ENCODE measurements around the gene FOXN3.
A peak's percentile ranks its signal among the peaks of the same experiment; 100 is the strongest.

FOXN3 gene

GRCh38 chr14:89430391-89431236, 13.6 kb upstream of the FOXN3 start:
- DNase-seq (ENCODE audit: low spot score) = peak; percentile 18

DNA sequence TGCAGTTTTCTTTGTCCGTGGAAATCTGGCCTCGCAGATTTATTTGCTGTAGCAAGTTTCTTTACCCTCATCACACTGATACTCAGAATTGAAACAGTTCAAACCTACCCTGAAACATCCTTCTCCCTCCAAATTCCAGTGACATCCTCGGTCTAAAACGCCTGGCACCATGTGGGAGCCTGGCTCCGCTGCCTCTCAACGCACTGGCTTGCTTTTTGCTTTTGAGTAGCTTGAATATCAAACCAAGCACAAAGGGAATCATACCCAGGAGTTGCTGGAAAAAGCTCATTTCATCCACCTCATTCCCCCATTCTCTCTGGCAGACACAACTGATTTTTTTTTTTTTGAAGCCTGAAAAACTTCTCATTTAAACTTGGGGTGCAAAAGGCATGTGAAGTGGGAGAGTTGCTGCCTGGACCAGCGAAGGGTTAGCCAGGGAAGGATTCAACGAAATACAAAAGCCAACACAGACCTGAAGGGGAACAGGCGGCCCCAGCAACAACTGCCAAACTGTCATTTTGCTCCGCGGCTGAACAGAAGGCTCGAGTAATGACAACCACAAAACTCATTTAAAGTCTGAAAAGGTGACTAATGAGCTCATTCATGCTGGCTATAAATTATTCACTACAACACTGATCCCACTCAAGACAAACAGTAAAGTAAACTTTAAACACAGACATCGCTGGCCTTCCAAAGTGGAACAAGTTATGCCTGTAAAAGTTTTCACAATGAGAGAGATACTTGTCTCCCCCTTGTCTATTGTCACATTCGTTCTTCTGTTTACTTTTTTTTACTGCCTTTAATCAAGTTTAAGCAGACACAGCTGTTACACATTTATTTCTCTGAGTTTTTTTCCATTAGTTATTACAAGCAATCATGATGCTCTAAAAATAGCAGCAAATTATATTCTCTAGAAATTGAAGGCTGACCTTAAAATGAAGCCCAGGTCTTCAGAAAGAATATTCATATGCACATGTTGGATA, 12.5 kb upstream of the FOXN3 start:
- DNase-seq (ENCODE audit: low spot score) = peak; percentile 17

DNA sequence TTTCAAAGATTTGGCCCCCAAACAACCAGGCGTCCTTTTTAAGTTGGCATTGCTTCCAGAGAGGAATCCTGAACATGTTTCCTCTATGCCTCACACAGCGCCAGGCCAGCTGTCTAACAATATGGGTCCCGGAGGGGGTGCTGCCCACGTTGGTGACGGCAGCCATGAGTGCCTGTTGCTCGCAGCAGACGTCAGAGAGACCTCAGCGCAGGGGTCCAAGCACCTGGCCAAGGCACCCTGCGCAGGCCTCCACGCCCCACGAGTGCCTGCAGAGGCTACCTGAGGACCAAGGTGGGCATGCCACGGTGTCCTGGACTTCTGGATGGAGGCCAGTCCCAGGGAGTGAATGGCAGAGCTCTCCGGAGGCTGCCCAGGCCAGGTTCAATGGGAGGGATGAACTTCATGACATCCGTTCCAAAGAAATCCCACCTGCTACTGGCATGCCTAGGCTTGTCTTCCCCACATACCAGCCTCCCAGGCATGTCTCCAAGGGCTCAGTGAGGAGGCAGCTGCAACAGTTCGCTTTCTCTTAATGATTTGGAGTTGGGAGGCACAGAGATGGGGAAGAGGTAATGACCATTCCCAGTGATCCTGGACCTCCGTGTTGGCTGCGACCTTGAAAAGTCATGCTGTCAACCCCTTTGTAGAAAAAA, 11.6 kb upstream of the FOXN3 start:
- no peak for DNase-seq (ENCODE audit: low spot score)

DNA sequence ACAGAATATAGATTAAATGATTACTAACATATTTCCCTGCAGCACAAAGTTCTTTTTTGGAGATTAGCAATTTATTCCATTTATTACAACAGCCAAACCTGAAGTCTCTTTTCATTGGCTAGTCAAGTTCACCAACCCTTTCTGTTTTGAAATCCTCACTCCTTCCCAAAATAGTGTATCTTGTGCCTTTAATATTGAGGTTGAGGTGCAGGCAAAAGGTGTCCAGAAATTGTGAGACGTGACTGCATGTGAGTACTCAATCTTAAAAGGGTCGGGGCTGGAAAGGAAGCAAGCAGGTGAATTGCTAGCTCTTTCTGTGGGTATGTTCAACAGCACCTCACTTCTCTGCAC, 11.1 kb upstream of the FOXN3 start:
- DNase-seq (ENCODE audit: low spot score) = no peak

GRCh38 chr14:89427426-89428172, 10.6 kb upstream of the FOXN3 start:
- DNase-seq (ENCODE audit: low spot score) = no peak

- DNase-seq (ENCODE audit: low spot score) = no peak
Observed at GRCh38 chr14:89425931-89426330, 8.9 kb upstream of the FOXN3 start.

- no peak for DNase-seq (ENCODE audit: low spot score)
Observed at GRCh38 chr14:89424241-89424640, 7.2 kb upstream of the FOXN3 start.

- no peak for DNase-seq (ENCODE audit: low spot score)
Observed at GRCh38 chr14:89422952-89423345, 5.9 kb upstream of the FOXN3 start.

DNA sequence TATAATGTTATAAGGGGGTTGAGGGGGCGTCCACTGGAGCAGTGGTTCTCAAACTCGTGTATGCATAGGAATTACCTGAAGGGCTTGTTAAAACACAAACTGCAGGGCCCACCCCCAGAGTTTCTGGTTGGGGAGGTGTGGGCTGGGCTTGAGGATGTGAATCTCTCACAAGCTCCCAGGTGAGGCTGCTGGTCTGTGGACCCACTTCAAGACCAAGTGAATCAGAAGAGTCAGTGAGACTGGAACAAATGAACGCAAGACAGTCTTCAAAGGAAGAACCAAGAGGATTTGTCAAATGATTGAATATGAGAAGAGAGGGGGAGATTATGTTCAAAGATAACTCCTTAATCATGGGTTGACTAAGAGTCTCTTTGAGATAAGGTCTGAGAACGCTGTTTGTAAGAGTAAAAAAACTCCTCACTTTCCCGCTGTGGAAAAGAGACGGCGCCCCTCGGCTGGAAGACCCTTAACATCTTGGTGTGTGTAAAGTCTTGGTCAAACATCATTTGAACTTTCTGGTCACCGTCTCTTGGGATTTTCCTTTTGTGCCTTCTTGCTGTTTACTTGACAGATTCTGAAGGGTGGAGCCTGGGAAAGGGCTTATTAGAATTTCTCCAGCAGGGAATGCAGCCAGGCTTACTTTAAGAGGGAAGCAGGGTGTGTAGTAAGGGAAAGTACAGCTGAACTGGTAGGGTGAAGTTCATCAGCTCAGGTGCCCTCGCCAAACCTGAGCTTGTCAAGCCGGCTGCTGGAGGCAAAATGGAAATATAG, 5.3 kb upstream of the FOXN3 start:
- no peak for DNase-seq (ENCODE audit: low spot score)

DNA sequence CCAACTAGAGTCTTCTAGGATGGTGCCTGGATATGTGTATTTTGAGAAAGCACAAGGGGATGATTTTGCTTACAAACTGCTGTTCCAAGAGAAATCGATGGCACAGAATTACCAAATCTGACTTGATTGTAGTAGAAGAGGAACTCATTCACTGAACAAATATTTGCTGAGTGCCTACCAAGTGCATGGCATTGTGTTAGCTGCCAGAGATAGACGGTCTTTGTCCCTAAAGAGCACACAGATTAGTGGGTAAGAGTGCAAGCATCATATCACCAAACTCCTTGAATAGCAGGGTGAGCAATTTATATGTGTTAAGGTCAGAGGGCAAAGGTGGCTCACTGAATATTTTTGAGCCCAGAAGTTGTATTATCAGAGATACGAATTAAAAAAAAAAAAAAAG, 3.5 kb upstream of the FOXN3 start:
- DNase-seq (ENCODE audit: low spot score) = no peak

GRCh38 chr14:89419973-89420482, 3.0 kb upstream of the FOXN3 start:
- no peak for DNase-seq (ENCODE audit: low spot score)

DNA sequence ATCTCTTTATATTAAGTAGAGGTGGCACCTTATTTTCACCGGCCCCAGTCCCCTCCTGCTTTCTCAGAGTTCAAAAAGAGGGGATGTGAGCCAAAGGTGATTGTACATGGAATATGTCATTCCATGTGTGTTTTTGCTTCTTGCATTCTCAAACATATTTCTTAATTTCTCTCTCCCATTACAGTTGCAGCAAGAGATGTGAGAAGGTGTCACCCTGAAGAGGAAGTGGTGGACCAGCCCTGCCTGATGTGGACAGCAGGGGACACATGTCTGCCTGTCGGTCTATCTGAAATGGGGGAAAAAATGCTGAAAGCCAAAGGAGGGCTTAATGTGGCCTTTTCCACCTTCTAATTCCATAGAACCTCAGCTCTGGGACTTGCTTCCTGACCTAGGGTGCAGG, 1.9 kb upstream of the FOXN3 start:
- no peak for DNase-seq (ENCODE audit: low spot score)

- DNase-seq (ENCODE audit: low spot score) = peak; percentile 12
Observed at GRCh38 chr14:89418452-89418851, 1.4 kb upstream of the FOXN3 start.

GRCh38 chr14:89417465-89418225, 612 bp upstream of the FOXN3 start:
- peak; percentile 67 for DNase-seq (ENCODE audit: low spot score)

- DNase-seq (ENCODE audit: low spot score) = peak; percentile 97
Observed at GRCh38 chr14:89416002-89416995, 734 bp downstream of the FOXN3 start.

- no peak for DNase-seq (ENCODE audit: low spot score)
Observed at GRCh38 chr14:89415159-89415558, 1.9 kb downstream of the FOXN3 start.

DNA sequence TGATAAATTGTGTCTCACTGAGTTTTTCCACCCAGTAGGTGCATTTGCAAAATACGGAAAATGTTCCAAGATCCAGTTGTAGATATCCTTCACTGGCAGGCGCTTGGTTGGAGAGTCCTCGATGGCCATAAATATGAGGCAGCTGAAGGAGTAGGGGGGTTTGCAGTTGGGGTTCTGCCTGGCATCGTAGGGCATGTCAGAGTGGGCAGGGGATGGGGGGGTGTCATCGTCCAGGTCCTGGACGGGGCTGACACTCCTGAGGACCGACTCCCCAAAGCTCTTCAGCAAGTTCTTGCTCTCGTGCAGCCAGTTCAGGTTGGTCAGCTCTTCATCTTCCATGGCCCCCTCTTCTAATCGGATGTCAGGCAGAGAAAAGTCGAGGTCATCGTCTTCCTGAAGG, 5.1 kb downstream of the FOXN3 start:
- no peak for DNase-seq (ENCODE audit: low spot score)

DNA sequence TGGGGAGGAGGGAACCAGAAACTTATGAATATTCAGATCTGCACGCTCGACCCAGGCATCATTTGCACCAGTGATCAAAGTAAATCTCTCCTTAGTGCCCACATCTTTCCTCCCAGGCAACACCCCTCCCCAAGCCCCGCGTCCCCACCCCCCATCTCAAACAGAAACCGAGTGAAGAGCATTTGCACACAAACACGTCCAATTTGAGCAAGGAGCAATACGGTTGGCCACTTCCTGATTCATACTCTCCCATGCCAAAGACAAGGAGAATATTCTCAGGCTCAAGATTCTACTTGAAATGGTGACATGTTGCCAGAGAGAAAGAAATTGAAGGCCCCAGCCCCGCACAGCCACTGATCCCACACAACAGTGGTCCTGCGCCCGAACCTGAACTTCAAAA, 7.1 kb downstream of the FOXN3 start:
- no peak for DNase-seq (ENCODE audit: low spot score)

Data from CD4-positive, alpha-beta T cell treated with Interleukin-6 at 100 ng/mL for 8 hours (primary cell).